Glomerular visceral epithelial cell (primary cell): Measurements from ENCODE around the gene RAD54L.
A peak's percentile ranks its signal among the peaks of the same experiment; 100 is the strongest.
"Not testable (repeated sequence)": the region's sequence is repeated elsewhere in the genome, so short reads cannot be mapped to it uniquely, and the experiment has no call there.

Experiments
- DNase-seq: peaks from one replicate; pipeline ENCODE4 v3.0.0-alpha.2; 2016; ENCODE audit errors: extremely low spot score

Gene RAD54L

DNA sequence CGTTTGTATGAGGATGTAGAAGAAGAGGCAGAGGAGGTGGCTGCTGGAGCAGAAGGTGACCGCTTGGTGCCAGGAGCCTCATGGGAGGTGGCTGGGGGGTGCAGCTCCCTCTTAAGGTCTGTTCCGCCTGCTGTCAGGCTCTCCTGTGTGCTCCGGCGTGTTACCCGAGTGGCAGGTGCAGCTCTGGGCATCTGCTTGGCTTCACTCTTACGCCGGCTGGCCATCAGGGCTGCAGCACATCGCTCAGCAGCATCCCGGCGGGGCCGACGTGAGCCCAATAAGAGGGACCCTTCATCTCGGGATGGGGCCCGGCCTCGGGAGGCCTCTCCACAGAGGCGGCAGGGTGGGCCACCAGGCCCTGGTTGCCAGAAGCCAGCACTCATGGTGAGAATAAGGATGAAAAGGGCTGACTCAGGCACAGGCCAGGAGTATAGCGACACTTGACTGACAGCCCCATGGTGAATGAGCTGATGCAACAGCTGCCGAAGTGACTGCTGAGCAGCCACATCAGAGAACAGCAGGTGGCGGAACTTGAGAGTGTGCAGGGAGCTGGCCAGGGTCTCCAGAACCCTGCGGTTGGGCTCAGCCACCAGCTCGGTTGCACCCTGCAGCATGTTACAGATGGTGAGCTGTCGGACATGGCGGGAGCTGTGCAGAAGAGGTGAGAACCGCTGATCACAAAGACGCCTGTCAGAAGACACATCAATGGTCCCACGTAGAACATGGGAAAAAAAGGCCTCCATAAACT lies 38.3 kb downstream of the RAD54L start:
- no peak for DNase-seq

- DNase-seq: peak; percentile 49
Measured at GRCh38 chr1:46288485-46289133, 41.0 kb downstream of the RAD54L start.

GRCh38 chr1:46289134-46289494 lies 41.6 kb downstream of the RAD54L start:
- no peak for DNase-seq

DNA sequence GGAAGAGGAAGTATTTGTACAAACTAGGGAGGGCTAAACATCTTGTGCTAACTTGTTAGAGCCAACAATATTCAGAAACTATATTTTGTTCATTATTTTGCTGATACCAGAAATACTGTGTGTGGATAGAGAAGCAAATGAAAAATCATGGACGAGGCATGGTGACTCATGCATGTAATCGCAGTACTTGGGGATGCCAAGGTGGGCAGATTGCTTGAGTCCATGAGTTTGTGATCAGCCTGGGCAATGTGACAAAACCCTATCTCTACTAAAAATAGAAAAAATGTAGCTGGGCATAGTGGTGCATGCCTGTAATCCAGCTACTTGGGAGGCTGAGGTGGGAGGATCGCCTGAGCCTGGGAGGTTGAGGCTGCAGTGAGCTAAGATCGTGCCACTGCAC lies 42.4 kb downstream of the RAD54L start:
- DNase-seq: no peak

- no peak for DNase-seq
Measured at GRCh38 chr1:46295306-46295705, 47.7 kb downstream of the RAD54L start.

DNA sequence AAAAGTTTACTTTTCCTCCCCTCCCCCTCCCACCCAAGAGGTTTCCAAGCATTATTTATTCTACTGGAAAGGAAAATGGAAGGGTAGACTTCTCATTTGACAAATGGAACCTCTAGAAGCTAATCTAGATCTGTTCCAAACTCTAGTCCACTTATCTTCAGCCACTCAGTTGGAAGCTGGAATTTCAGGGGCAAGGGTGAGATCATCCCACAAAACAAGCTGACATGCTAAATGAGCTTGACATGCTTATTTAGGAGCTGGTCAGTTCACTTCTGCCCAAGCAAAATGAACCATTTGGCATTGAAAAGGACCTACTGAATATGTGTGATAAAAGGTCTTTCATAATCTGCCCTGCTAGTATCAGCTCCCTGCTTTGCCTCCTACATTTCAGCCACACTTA lies 50.8 kb downstream of the RAD54L start:
- DNase-seq: peak; percentile 35

DNA sequence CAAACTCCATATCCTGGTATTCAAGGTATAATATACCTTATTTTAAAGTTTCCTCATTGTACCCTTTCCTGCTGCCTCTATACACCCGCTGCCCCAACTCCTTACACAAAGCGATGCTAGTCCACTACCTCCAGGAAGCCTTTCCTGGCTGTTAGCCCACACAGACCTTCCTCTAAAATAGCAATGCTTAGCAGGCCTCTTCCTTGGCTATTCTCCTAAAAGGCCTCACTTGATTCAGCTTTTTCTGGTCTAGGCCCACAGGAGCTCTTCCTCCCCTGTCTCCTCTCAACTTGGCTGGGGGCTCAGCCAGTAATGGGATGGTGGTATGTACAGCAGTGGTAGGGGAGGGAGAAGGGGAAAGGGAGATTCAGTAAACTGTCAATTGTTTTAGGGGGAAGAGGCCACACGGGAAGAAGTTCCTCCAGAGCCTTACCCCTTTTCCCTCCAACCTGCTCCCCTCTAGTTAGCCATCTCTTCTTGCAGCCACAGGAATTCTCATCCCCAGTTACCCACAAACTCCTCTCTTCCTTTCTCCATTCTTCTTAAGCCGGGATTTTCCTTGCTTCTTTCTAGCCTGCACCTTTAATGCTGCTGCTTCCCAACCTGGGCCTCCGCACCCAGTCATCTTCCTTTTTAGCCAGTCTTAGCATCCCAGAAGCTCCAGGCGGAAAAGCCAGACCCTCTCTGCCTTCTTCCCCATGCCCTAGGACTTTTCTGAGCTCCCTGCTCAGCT lies 53.3 kb downstream of the RAD54L start:
- peak; percentile 24 for DNase-seq

DNA sequence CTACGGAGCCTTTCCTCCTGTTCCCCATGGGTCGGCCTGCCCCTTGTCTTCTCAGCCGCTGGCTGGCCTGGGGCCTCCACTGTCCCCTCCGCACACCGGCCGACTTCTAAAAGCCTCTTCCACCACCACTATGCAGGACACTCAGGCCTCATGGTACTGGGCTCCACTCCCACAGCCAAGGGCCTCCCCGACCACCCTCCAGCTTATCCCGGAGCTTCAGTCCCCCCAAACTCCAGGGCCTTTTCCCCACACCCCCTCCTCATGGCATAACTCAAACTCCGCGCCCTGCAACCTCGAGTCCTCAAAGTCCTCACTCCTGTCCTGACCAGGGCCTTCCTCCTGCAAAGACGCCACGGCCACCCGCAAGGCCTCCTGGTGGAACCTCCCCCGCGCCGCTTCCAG lies 53.8 kb downstream of the RAD54L start:
- DNase-seq: peak; percentile 35

DNA sequence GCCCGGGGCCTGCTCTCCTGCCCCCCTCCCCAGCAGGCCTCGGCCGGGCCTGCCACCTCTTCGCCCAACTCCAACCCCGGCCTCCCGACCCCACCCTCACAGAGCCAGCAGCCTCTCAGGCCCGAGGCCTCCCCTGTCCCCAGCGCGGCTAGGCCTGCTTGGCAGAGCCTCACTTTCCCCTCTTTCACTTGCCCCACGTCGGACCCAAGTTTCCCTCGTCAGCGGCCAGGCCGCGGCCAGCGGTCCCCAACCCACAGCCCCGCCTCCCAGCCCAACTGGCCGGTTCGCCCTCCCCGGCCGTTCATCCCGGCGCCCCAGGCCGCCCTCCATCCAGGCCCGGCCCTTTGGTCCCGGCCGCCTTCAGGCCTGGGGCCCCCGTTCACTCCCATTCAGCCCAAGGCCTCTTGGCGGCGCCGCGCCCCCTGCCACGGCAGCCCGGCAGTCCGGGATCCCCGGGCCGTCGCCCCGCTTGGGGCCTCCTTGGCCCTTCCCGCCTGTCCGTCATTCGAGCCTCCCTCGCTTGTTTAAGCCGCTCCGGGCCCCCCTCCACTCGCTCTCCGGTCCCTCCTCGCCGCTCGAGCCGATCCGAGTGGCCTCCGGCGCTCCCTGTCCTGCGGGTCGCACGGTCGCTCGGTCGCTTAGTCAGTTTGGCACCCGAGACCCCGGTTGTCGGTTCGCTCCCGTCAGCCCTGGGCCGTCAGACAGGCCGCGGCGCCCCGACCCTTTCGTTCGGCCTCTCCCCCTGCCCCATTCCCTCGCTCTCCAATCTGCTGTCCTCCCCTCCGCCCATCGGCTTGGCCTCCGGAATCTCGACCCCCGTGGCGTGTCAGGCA lies 54.5 kb downstream of the RAD54L start:
- DNase-seq: peak; percentile 57

- peak; percentile 40 for DNase-seq
Measured at GRCh38 chr1:46302641-46303037, 55.1 kb downstream of the RAD54L start.

DNA sequence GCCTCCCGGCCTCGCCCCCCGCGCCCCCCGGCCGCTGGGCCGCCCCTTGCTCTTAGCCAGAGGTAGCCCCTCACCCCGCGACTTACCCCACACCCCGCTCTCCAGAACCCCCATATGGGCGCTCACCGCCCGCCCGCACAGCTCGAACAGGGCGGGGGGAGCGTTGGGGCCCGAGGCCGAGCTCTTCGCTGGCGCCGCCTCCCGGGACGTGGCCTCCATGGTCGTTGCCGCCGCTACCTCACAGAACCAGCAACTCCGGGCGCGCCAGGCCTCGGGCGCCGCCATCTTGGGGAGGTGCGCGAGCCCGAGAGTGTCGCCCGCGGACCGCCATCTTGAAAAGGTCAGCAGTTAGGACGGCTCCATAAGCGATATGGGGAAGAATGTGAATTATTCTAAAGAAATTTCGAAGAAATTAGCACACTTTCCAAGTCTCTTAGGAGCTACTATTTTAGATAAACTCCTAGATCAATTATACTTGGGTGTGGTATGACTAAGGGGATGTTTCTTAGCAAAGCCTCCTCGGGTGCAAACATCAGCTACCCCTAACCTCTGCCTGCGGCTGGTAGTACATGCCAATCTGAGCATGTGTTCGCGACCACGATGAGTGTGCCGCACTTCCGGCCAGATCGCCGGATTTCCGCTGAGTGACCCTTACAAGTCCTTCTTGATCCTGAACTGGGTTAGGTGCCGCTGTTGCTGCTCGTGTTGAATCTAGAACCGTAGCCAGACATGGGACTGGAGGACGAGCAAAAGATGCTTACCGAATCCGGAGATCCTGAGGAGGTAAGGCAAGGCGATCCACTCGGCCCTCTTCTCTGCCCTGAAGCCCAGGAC lies 55.7 kb downstream of the RAD54L start, which contains the start of the genes LRRC41 and UQCRH:
Gene LRRC41, minus strand, starts transcription at position 579 of the 834 bp plus-strand sequence. Its CDS starts 294 bp downstream, at position 285.
Gene UQCRH, plus strand, starts transcription at position 661 of the 834 bp plus-strand sequence. Its CDS starts 69 bp downstream, at position 730.
- DNase-seq: peak; percentile 98

GRCh38 chr1:46303872-46304326 lies 56.3 kb downstream of the RAD54L start:
- DNase-seq: no peak

- DNase-seq: no peak
Measured at GRCh38 chr1:46306159-46306530, 58.6 kb downstream of the RAD54L start.

DNA sequence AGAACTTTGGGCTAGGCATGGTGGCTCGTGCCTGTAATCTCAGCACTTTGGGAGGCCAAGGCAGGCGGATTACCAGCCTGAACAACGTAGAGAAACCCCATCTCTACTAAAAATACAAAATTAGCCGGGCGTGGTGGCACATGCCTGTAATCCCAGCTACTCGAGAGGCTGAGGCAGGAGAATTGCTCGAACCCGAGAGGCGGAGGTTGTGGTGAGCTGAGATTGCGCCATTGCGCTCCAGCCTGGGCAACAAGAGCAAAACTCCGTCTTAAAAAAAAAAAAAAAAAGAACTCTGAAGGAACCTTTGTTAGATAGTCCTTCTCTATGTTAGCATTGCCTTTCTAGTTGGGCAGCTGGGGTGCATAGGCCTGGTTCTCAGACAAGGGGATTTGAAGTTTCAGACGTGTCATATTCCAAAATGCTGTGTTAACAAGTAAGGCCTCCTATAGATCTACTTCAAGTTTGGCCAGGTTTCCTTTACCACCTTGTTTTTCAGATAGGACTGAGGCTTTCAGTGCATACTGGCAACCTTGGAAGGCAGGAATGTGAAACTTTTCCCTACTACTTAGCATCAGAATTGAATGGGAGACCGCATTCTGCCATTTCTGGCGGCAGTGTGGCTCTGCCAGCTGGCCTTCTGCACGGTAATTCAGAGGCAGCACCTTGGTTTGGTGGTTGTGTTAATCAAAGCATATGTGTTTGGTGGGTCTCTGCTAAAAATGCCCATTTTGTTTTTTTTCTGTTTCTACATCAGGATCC lies 62.0 kb downstream of the RAD54L start:
- no peak for DNase-seq

DNA sequence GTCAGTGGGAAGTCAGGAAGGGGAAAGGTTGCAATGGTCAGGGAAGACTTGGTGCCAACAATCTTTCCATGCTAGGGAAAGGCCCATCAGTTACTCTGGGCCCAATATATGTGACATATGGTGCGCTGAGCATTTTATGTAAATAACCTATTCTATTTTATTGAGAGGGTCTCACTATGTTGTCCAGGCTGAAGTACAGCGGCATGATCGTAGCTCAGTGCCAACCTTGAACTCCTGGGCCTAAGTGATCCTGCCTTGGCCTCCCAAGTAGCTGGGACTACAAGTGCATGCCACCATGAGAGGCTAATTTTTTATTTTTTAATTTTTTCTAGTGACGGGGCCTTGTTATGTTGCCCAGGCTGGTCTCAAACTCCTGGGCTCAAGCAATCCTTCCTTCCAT lies 62.8 kb downstream of the RAD54L start:
- DNase-seq: no peak

- DNase-seq: peak; percentile 18
Measured at GRCh38 chr1:46315669-46316403, 68.3 kb downstream of the RAD54L start.

GRCh38 chr1:46317323-46317722 lies 69.8 kb downstream of the RAD54L start:
- no peak for DNase-seq

GRCh38 chr1:46319301-46319700 lies 71.7 kb downstream of the RAD54L start:
- DNase-seq: not testable (repeated sequence)
